SK-N-SH (cell line): ENCODE data around the gene FMN1. TPM values are rescaled to one million over a fixed set of nuclear protein-coding genes. Genes with fewer than 3 reads are reported as not detected.
A peak's percentile ranks its signal among the peaks of the same experiment; 100 is the strongest.

Experiments used
- CTCF ChIA-PET: fragments of 300-600, 350-600 bp; formaldehyde crosslinking; extraction: SDS; loops from one replicate; lab custom pipeline; 2021; lab: Yijun Ruan, JAX
- POLR2A ChIA-PET: fragments of 350-600 bp; sonication (Branson Sonifier 250); formaldehyde crosslinking; extraction: SDS; loops from one replicate; lab custom pipeline; 2020; ENCODE audit warnings: antibody characterized with exemption, inconsistent platforms; lab: Yijun Ruan, JAX
- DNase-seq: peaks from one replicate; pipeline ENCODE4 v3.0.0; 2012
- H2AFZ ChIP-seq: fragments of 200-600 bp; sonication (generic); 2 replicates; pipeline ENCODE4 v1.8.1; 2016; ENCODE audit warnings: antibody characterized with exemption, mild to moderate bottlenecking, low read depth
- H3F3A ChIP-seq: fragments of 200-600 bp; sonication (generic); replicated peaks from 2 replicates; pipeline ENCODE3; 2016; ENCODE audit warnings: antibody characterized with exemption, mild to moderate bottlenecking; ENCODE audit not compliant: insufficient read depth
- H3K27ac ChIP-seq, 2 experiments: fragments of 200-500 bp in 1 of 2; fragments of 200-600 bp in 1 of 2; sonication (Bioruptor generic) in 1 of 2; sonication (generic), shearing (Covaris generic) in 1 of 2; 2 replicates each; pipeline versions ENCODE4 v1.5.1 to v1.6.1; 2014 to 2016; ENCODE audit warnings: low read depth in 2 of 2, inconsistent platforms in 1 of 2, low read length in 1 of 2, mild to moderate bottlenecking in 1 of 2, mixed read lengths in 1 of 2
- H3K27me3 ChIP-seq: fragments of 200-600 bp; sonication (generic), shearing (Covaris generic); 2 replicates; pipeline ENCODE4 v1.6.1; 2016; ENCODE audit warnings: mixed run types; ENCODE audit not compliant: insufficient read depth
- H3K36me3 ChIP-seq, 2 experiments: fragments of 200-500 bp in 1 of 2; fragments of 200-600 bp in 1 of 2; sonication (Bioruptor generic) in 1 of 2; sonication (generic) in 1 of 2; replicated peaks in 1 of 2; 2 replicates each; pipeline versions ENCODE3 to v1.5.1; 2014 to 2016; ENCODE audit warnings: low read length in 1 of 2, mild to moderate bottlenecking in 1 of 2; ENCODE audit not compliant: insufficient read depth in 2 of 2, control insufficient read depth in 1 of 2
- H3K4me1 ChIP-seq, 2 experiments: fragments of 200-500 bp in 1 of 2; fragments of 200-600 bp in 1 of 2; sonication (Bioruptor generic) in 1 of 2; sonication (generic), shearing (Covaris generic) in 1 of 2; 2 replicates each; pipeline versions ENCODE4 v1.5.1 to v1.6.1; 2014 to 2016; ENCODE audit warnings: low read depth in 1 of 2, low read length in 1 of 2, mixed run types in 1 of 2; ENCODE audit not compliant: insufficient read depth in 2 of 2, control insufficient read depth in 1 of 2
- H3K4me2 ChIP-seq: fragments of 200-600 bp; sonication (generic), shearing (Covaris generic); 2 replicates; pipeline ENCODE4 v1.6.1; 2017; ENCODE audit warnings: mixed run types
- H3K4me3 ChIP-seq, 2 experiments: fragments of 200-500 bp in 1 of 2; fragments of 200-600 bp in 1 of 2; sonication (Bioruptor generic) in 1 of 2; sonication (generic), shearing (Covaris generic) in 1 of 2; 2 replicates each; pipeline versions ENCODE4 v1.5.1 to v1.8.1; 2014 to 2016; ENCODE audit warnings: low read depth in 2 of 2, inconsistent platforms in 1 of 2, low read length in 1 of 2, mild to moderate bottlenecking in 1 of 2, mixed read lengths in 1 of 2, moderate library complexity in 1 of 2
- H3K79me2 ChIP-seq: fragments of 200-600 bp; sonication (generic); 2 replicates; pipeline ENCODE4 v1.8.1; 2017; ENCODE audit warnings: mild to moderate bottlenecking; ENCODE audit not compliant: insufficient read depth
- H3K9ac ChIP-seq: fragments of 200-600 bp; sonication (generic); 2 replicates; pipeline ENCODE4 v1.6.1; 2017; ENCODE audit warnings: mixed run types
- H3K9me2 ChIP-seq: fragments of 200-600 bp; sonication (generic); 2 replicates; pipeline ENCODE4 v1.6.1; 2017; ENCODE audit warnings: mixed run types
- H3K9me3 ChIP-seq: fragments of 200-600 bp; sonication (generic); 2 replicates; pipeline ENCODE4 v1.6.1; 2017; ENCODE audit warnings: mixed run types, mild to moderate bottlenecking, moderate library complexity
- H4K20me1 ChIP-seq: fragments of 200-600 bp; sonication (generic); 2 replicates; pipeline ENCODE4 v1.6.1; 2017; ENCODE audit warnings: mild to moderate bottlenecking, mixed run types; ENCODE audit not compliant: insufficient read depth
- EP300 ChIP-seq, 2 experiments: IDR thresholded peaks; 2 replicates each; pipeline versions ENCODE4 v1.4.0 to v1.6.1; 2012; ENCODE audit warnings: borderline replicate concordance in 1 of 2, low read depth in 1 of 2, low read length in 1 of 2
- FOSL2 ChIP-seq: IDR thresholded peaks from 2 replicates; pipeline ENCODE4 v1.4.0; 2012; ENCODE audit warnings: low read depth, mild to moderate bottlenecking, moderate library complexity, borderline replicate concordance
- FOXJ3 ChIP-seq: sonication (generic); formaldehyde crosslinking; IDR thresholded peaks from 2 replicates; pipeline ENCODE4 v1.5.1; 2020; ENCODE audit warnings: mild to moderate bottlenecking, missing genetic modification reagents
- JUND ChIP-seq: IDR thresholded peaks from 2 replicates; pipeline ENCODE4 v1.4.0; 2012
- MXI1 ChIP-seq: IDR thresholded peaks from 2 replicates; pipeline ENCODE4 v1.6.1; 2012; ENCODE audit warnings: mild to moderate bottlenecking, low read depth, low read length, improper control_type of control experiment
- POLR2AphosphoS5 ChIP-seq: IDR thresholded peaks from 2 replicates; pipeline ENCODE4 v1.6.1; 2012; ENCODE audit warnings: low read depth, low read length
- RCOR1 ChIP-seq: fragments of 150-350 bp; IDR thresholded peaks from 2 replicates; pipeline ENCODE4 v1.6.1; 2017; ENCODE audit warnings: antibody characterized with exemption, low read length
- RFX5 ChIP-seq: IDR thresholded peaks from 2 replicates; pipeline ENCODE4 v1.6.1; 2012; ENCODE audit warnings: mild to moderate bottlenecking, improper control_type of control experiment, low read length
- TAF1 ChIP-seq: IDR thresholded peaks from 2 replicates; pipeline ENCODE4 v1.6.1; 2012; ENCODE audit warnings: low read depth, mild to moderate bottlenecking, low read length, moderate library complexity, borderline replicate concordance
- TCF12 ChIP-seq: IDR thresholded peaks from 2 replicates; pipeline ENCODE4 v1.4.0; 2012
- TEAD4 ChIP-seq: IDR thresholded peaks from 2 replicates; pipeline ENCODE4 v1.4.0; 2012; ENCODE audit warnings: mild to moderate bottlenecking, borderline replicate concordance; ENCODE audit not compliant: insufficient read depth
- USF1 ChIP-seq: IDR thresholded peaks from 2 replicates; pipeline ENCODE4 v1.4.0; 2012; ENCODE audit warnings: low read depth, borderline replicate concordance
- ZBTB33 ChIP-seq: IDR thresholded peaks from 2 replicates; pipeline ENCODE4 v1.4.0; 2012; ENCODE audit warnings: low read depth, borderline replicate concordance
- WGBS: methylation state at CpG from one replicate; pipeline ENCODE4 v1.1.6; 2017; ENCODE audit warnings: low lambda C conversion rate; 5-methylcytosine and 5-hydroxymethylcytosine counted together
- polyA plus RNA-seq, 3 experiments: library from polyadenylated mRNA; depleted of rRNA; stranded (reverse); fragments of >200 nt; gene quantifications; 2 replicates each; pipeline ENCODE4 v1.2.3, GENCODE V29; 2012

FMN1 gene
- polyA plus RNA-seq, 1 of the 3 experiments (the other 2 are of a cell fraction) = 9.1 TPM

DNA sequence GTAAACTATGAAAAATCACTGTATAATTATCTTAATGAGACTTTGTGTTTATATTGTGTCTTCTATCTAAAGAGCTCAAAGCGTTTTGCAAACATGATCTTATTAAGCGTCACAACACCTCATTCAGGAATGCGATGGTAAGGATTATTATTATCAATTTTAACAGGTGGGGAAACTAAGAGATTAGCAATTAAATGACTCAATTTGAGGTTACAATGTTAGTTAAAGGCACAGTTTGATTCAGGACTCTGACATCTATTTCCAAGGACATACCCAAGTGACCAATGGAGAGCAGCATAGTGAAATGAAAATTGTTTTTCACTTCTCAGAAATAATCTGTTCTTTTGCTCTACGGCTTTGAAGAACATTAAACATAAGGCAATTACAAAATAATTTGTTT lies 74.6 kb downstream of the FMN1 start:
- WGBS = 85% methylated on average over 4 of the region's 4 CpGs
- Histone ChIP-seq H3K36me3 (peaks cover 2 to 15% of the 10 kb centered on the region in 2 experiments), H3K79me2 (peaks cover 100% of the 10 kb centered on the region), H3K27ac (peak overlapping the region in 1 of 2 experiments; percentile 2; a peak in 1 of 4 replicates), H2AFZ (no peak overlapping the region), H3K27me3 (no peaks in the 10 kb centered on the region), H3K4me3 (no peak overlapping the region), H3K9ac (no peak overlapping the region), H3F3A (peaks cover 14% of the 10 kb centered on the region), H3K4me1 (peaks cover 0 to 4% of the 10 kb centered on the region in 2 experiments; a peak in 1 of 4 replicates), H3K9me2 (no peaks in the 10 kb centered on the region), H3K9me3 (no peaks in the 10 kb centered on the region), H4K20me1 (peaks cover 15% of the 10 kb centered on the region; the same call in 1 of the 2 replicates), H3K4me2 (no peak overlapping the region)
- no peak for DNase-seq
- ChIA-PET POLR2A (no interaction called here), CTCF (interaction anchor here (1.5 to 1.9 kb wide), 2 partner anchors 12 to 458 kb away, joined by 4 to 5 read pairs; no protein-coding TSS in a partner anchor)
- TF ChIP-seq POLR2AphosphoS5 (no peak), RFX5 (no peak), MXI1 (no peak), EP300 (IDR thresholded peaks at IDR 0.05; ENCODE audit: borderline replicate concordance in 1 of 2, low read depth in 1 of 2, low read length in 1 of 2) (no peak), JUND (no peak)

- WGBS = 85% methylated on average over 6 of the region's 6 CpGs
- ChIA-PET CTCF (interaction anchor here (1.1 to 1.9 kb wide), 3 partner anchors 13 to 457 kb away, joined by 3 to 5 read pairs (median 4); no protein-coding TSS in a partner anchor), POLR2A (no interaction called here)
Observed at GRCh38 chr15:33119273-33119672, 75.2 kb downstream of the FMN1 start.

GRCh38 chr15:33116198-33116597 lies 78.3 kb downstream of the FMN1 start:
- DNase-seq = no peak
- Histone ChIP-seq H3K9me3 (no peaks in the 10 kb centered on the region), H4K20me1 (peaks cover 12% of the 10 kb centered on the region; the same call in 1 of the 2 replicates), H3K27me3 (no peaks in the 10 kb centered on the region), H3K9ac (no peak overlapping the region), H3K4me1 (peaks cover 0 to 5% of the 10 kb centered on the region in 2 experiments; a peak in 2 of 4 replicates), H3K27ac (peak overlapping the region in 1 of 2 experiments; percentile 1; a peak in 1 of 4 replicates), H3F3A (peaks cover 30% of the 10 kb centered on the region), H3K9me2 (no peaks in the 10 kb centered on the region), H2AFZ (no peak overlapping the region), H3K4me2 (no peak overlapping the region), H3K36me3 (peaks cover 0 to 17% of the 10 kb centered on the region in 2 experiments), H3K4me3 (no peak overlapping the region), H3K79me2 (peaks cover 100% of the 10 kb centered on the region)
- POLR2A ChIA-PET = no interaction called here
- TF ChIP-seq ZBTB33 (no peak), RCOR1 (no peak), TEAD4 (no peak), TCF12 (no peak), FOSL2 (no peak), USF1 (no peak)
- 74% methylated on average over 8 of the region's 8 CpGs for WGBS
- CTCF ChIA-PET = interaction anchor here (0.8 to 1.2 kb wide), 2 partner anchors 17 to 584 kb away, joined by 3 to 5 read pairs; no protein-coding TSS in a partner anchor

More at GRCh38 chr15:33119273-33119672, 75.2 kb downstream of the FMN1 start:
- peaks cover 15% of the 10 kb centered on the region; the same call in 1 of the 2 replicates for H4K20me1 ChIP-seq
- H3K27me3 ChIP-seq = no peaks in the 10 kb centered on the region
- no peak for DNase-seq
- no peak for TF ChIP-seq TAF1
- no peak for TF ChIP-seq MXI1
- TF ChIP-seq FOXJ3 (CRISPR knock-in tag) = no peak
- H3K4me3 ChIP-seq = peak overlapping the region in 1 of 2 experiments; percentile 21; a peak in 1 of 4 replicates
- H2AFZ ChIP-seq = no peak overlapping the region
- H3F3A ChIP-seq = peaks cover 10% of the 10 kb centered on the region
- 0 out of 4 replicates have a peak overlapping the region, but pooled peaks of 1 of the 2 experiments have one; percentile 3 for H3K27ac ChIP-seq
- no peaks in the 10 kb centered on the region for H3K9me2 ChIP-seq
- H3K4me2 ChIP-seq = no peak overlapping the region
- no peaks in the 10 kb centered on the region for H3K9me3 ChIP-seq
- no peaks in the 10 kb centered on the region; a peak in 1 of 4 replicates for H3K4me1 ChIP-seq
- H3K9ac ChIP-seq = no peak overlapping the region
- H3K36me3 ChIP-seq = peaks cover 2 to 9% of the 10 kb centered on the region in 2 experiments
- peaks cover 100% of the 10 kb centered on the region for H3K79me2 ChIP-seq
